Breast epithelium (tissue), 3 donors: Measurements from ENCODE around the gene ANKRD6.

Source experiments
- POLR2AphosphoS5 ChIP-seq, 3 donors: sonication (generic); formaldehyde crosslinking; IDR thresholded peaks; one replicate each; pipeline ENCODE4 v1.6.1; 2017; ENCODE audit warnings: antibody characterized with exemption in 3 of 3
- TF ChIP-seq, protein P1 (sequence below), 3 donors: fragments of 450-650 bp; IDR thresholded peaks; one replicate each; pipeline ENCODE4 v1.5.1; 2016 to 2017; ENCODE audit warnings: antibody characterized with exemption in 3 of 3, mild to moderate bottlenecking in 3 of 3, moderate library complexity in 3 of 3

DNA sequence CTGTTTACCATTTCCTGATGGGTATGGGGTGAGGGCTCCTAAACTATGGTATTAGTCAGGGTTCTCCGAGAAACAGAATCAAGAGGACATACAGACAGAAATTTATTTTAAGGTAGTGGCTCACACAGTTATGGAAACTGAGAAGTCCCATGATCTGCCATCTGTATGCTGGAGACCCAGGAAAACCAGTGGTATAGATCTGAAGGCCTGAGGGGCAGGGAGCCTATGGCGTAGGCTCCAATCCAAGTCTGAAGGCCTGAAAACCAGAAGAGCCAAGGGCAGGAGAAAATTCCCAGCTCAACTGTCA is 93.6 kb downstream of the ANKRD6 start:
- no peak for TF ChIP-seq POLR2AphosphoS5 (IDR thresholded peaks at IDR 0.05)
- TF ChIP-seq, protein P1, sequence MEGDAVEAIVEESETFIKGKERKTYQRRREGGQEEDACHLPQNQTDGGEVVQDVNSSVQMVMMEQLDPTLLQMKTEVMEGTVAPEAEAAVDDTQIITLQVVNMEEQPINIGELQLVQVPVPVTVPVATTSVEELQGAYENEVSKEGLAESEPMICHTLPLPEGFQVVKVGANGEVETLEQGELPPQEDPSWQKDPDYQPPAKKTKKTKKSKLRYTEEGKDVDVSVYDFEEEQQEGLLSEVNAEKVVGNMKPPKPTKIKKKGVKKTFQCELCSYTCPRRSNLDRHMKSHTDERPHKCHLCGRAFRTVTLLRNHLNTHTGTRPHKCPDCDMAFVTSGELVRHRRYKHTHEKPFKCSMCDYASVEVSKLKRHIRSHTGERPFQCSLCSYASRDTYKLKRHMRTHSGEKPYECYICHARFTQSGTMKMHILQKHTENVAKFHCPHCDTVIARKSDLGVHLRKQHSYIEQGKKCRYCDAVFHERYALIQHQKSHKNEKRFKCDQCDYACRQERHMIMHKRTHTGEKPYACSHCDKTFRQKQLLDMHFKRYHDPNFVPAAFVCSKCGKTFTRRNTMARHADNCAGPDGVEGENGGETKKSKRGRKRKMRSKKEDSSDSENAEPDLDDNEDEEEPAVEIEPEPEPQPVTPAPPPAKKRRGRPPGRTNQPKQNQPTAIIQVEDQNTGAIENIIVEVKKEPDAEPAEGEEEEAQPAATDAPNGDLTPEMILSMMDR (IDR thresholded peaks at IDR 0.05) = no peak
